GM13977 (cell line): Measurements from ENCODE around the gene MRTFB.

Experiments
- DNase-seq: peaks from one replicate; pipeline ENCODE4 v3.0.0; 2012; ENCODE audit warnings: low spot score
- CTCF ChIP-seq: IDR thresholded peaks from 2 replicates; pipeline ENCODE4 v1.5.1; 2012; ENCODE audit warnings: mild to moderate bottlenecking, control low read depth; ENCODE audit not compliant: insufficient read depth; ENCODE audit errors: extremely low read depth, missing control alignments
- in situ Hi-C: fragments of 300-500 bp; cut with MboI; formaldehyde crosslinking; loops from one replicate; pipeline ENCODE4 v1.12.0; 2022; ENCODE audit warnings: low sequenced_read_pairs, low pct_unique_long_range_greater_than_20kb, mixed read lengths, inconsistent platforms; ENCODE audit not compliant: unreplicated experiment

The MRTFB gene

DNA sequence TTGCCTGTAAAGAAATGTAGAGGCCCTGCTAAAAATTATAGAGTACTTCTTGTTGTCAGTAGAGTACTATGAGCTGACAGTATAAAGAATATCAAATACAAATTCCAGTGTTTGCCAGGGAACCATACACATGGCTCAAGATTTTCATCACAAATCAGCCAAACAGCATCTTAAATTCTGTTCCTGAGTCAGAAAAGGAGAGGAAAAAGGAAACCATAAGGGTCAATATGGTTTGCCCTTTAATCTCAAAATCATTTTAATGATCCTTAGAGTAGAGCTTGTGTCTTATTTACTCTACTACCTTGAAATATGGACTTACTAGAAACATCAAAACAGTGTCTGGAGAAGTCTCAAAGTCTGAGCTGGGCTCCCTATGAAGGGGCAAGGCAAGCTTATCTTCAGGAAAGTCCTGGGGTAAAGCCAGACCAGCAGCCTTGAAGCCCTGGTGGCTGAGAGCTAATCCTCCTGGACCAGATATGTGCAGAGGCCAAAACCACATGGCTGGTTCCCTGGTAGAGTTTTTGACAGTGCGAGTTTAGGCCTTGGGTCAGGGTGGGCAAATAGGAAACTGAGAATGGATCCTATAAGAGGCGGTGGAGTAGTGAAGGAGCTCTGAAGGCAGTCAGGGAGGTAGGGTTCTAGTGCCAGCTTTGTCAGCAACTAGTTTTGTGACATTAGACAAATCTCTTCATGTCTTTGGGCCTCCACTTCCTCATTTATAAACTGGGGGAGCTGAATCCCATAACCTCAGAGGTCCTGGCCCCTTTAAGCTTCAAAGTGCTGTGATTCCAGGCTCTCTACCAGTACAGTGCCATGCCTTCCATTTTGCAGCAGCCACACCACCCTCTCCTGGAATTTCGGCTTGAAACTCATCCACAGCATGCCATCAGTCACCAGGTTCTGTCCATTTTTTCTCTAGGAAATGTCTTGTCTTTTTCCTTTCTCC lies 38.9 kb downstream of the MRTFB start:
- TF ChIP-seq CTCF: no peak
- in situ Hi-C loops: no loop called here
- DNase-seq: no peak

GRCh38 chr16:14110728-14111251 lies 39.7 kb downstream of the MRTFB start:
- in situ Hi-C loops: no loop called here
- TF ChIP-seq CTCF: no peak
- no peak for DNase-seq

- DNase-seq: no peak
- no peak for TF ChIP-seq CTCF
- in situ Hi-C loops: no loop called here
Measured at GRCh38 chr16:14111713-14112538, 40.8 kb downstream of the MRTFB start.

GRCh38 chr16:14112539-14112856 lies 41.4 kb downstream of the MRTFB start:
- DNase-seq: no peak
- no peak for TF ChIP-seq CTCF
- in situ Hi-C loops: no loop called here

DNA sequence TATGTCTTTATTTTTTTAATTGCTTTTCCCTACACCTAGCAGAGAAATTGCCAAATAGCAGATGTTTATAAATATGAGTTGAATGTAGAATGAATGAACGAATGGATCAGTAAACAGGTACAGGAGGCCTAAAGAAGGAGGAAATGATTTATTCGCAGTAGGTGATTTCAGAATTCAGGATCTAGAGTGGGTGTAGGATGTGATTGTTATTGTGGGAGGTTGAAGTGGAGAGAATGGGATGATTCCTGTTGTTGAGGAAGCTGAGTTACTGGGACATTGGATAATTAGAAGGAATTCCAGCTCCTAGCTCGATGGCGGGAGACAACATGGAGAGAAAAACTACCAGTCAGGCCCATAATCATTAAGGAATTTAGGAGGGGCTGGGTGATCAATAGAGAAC lies 42.2 kb downstream of the MRTFB start:
- no peak for TF ChIP-seq CTCF
- DNase-seq: no peak
- in situ Hi-C loops: no loop called here

DNA sequence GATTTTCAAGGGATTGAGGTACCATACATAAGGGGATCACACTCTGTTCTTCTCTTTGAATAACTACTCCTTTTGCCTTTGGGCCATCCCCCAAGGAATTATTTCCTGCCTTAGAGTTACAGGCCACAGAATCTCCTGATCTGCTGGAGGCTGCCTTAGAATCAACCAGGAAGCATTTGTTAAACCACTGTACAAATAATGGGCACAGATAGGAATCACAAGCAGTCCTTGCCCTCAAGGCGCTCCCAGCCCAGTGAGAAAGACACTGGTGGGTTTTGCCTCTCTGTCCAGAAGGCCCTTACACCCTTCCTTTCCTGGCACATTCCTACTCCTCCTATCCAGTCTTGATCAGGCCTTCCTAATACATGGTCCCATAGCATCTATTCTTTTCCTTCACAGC lies 45.9 kb downstream of the MRTFB start:
- TF ChIP-seq CTCF: no peak
- no peak for DNase-seq
- in situ Hi-C loops: no loop called here
